ENCODE measurements around the gene KLHL11.
"Not testable (repeated sequence)": the region's sequence is repeated elsewhere in the genome, so short reads cannot be mapped to it uniquely, and the experiment has no call there.

The KLHL11 gene

GRCh38 chr17:41882756-41883155 is 17.5 kb upstream of the KLHL11 start:
- no peak for FAIRE-seq

- FAIRE-seq, result no peak
Observed at GRCh38 chr17:41880130-41880529, 14.9 kb upstream of the KLHL11 start.

- FAIRE-seq, result not testable (repeated sequence)
Observed at GRCh38 chr17:41874293-41874670, 9.1 kb upstream of the KLHL11 start.

- FAIRE-seq, result no peak
Observed at GRCh38 chr17:41873559-41874292, 8.5 kb upstream of the KLHL11 start.

- no peak for FAIRE-seq
Observed at GRCh38 chr17:41871789-41872188, 6.6 kb upstream of the KLHL11 start.

GRCh38 chr17:41870627-41871026 is 5.4 kb upstream of the KLHL11 start:
- no peak for FAIRE-seq

- no peak for FAIRE-seq
Observed at GRCh38 chr17:41870097-41870496, 4.9 kb upstream of the KLHL11 start.

DNA sequence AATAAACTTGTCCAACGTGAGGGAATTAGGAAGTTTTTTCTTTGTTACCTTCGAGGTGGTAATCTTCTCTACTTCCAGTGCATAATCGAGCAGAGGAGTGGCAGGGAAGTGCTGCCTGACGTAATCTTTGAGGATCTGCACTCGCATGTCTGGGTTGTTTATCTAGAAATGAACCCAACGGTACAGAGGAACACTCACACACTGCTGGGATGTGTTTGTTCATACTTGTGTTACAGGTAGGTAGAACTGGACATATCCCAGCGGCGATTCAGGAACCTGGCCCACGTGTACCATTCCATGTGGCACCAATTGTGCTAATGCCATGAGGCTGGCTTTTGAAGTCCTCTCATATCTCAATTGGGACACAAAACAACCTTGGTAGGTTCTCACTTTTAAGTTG is 4.2 kb upstream of the KLHL11 start:
- no peak for FAIRE-seq

- no peak for FAIRE-seq
Observed at GRCh38 chr17:41868568-41868967, 3.3 kb upstream of the KLHL11 start.

DNA sequence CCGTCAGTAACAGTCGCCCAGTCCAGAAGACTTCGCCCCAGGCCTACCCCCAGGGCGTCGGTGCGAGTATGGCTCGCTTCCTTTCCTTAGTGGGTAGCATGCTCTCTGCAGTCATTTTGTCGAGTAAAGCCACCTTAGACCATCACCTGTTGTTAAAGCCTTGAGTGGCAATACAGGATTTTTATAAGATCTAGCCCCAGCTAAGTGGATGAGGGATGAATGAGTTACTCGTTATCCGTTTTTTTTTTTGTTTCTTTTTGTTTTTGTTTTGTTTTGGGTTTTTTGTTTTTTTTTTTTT is 322 bp upstream of the KLHL11 start:
- FAIRE-seq, result no peak

GRCh38 chr17:41864498-41864835 is 756 bp downstream of the KLHL11 start:
- no peak for FAIRE-seq

DNA sequence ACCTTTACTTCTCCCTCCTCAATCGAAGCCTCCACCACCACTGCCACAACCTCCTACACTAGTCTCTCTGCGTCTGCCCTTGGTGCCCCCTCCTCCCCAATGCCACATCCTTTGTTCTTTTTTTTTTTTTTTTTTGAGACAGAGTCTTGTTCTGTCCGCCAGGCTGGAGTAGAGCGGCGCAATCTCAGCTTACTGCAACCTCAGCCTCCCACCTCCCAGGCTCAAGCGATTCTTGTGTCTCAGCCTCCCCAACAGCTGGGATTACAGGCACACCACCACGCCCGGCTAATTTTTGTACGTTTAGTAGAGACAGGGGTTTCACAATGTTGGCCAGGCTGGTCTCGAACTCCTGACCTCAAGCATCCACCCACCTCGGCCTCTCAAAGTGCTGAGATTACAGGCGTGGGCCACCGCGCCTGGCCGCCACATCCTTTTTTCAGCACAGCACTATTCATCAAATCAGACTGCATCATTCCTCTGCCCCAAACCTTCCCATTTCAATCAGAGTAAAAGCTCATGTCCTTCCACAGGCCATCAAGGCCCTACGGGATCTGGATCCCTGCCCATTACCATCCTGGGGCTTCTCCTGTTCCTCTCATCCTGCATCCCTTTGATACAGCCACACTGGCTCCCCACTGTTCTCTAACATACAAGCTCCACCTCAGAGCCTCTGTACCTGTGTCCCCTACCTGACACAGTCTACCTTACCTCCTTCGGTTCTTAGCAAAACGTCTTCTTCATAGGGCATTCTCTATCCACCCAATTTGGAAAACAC is 2.0 kb downstream of the KLHL11 start:
- no peak for FAIRE-seq

DNA sequence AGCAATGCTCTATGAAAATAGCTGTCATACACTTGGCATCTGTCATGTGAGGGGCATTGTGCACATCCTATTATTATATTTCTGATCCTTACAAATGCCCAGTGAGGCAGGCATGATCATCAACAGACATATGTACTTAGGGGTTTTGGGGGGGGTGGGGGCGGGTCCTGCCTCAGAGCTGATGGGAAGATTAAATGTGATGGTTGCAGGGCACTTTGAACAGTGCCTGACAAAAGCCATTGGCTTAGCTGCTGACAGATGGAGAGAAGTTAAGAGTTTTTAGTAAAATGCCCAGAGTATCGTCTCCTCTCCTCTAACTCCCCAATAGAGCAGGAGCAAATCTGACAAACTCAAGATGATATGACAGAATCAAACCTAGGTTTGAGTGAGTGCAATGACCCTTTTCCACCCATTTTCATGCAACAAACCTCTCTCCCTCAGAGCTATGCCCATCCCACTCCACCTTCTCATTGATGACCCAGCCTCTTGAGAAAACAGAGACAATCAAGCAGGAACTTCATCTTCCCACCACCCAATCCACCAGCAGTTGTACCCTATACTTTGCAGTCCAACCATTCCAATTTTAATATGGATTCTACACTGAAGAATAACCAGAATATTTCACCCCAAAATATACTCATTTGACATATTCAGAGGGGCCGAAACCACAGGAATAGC is 4.8 kb downstream of the KLHL11 start:
- FAIRE-seq, result no peak

- FAIRE-seq, result not testable (repeated sequence)
Observed at GRCh38 chr17:41851382-41851781, 13.8 kb downstream of the KLHL11 start.

DNA sequence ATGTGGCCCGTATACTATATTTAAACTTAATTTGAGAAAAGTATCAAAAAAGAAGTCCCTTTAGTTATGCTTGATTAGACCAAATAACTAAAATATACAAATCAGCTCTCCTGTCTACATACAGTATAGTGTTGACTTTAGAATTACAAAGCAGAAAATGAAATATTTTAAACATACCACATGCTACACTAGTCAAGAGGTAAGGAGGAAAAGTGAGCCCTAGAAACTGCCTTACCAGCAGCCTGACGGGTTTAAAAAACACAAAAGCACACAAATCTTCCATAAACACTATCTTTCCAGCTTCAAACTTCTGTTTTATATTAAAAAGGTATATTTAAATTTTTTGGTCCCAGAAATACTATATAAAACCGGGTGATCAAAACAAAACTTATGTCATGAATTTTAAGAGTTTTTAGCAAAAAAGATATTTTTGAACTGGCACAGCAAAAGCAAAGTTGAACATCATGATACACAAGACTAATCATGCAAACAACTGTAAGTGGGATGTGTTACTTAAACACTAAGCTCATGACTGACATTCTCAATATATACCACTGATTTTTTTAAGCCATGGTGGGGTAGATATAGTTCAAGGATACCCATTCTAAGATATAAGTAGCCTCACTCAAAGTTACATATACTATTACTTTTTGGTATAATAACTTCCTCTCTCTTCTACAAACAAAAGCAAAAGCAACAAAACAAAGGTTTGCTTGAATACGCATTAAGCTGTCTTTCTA is 15.8 kb downstream of the KLHL11 start:
- no peak for FAIRE-seq

DNA sequence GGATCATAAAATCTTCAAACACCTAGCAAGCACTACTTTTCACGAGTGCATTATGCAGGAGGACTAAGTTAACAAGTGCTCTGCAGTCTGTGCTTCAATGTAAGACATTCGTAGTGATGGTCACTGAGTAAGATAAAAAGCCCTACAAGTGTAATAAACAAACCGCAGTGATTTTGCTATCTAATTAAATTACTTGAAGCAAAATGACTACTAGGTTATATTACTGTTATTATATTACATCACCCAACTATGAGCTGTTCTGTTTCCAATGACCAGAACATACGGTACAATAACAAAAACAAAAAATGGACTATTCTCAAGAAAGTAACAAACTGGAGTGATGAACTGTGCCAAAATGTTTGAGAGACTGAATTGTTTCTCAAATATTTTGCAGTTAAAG is 16.4 kb downstream of the KLHL11 start:
- FAIRE-seq, result no peak

GRCh38 chr17:41844971-41845370 is 20.3 kb downstream of the KLHL11 start:
- FAIRE-seq, result no peak

GRCh38 chr17:41840781-41841180 is 24.4 kb downstream of the KLHL11 start:
- not testable (repeated sequence) for FAIRE-seq

DNA sequence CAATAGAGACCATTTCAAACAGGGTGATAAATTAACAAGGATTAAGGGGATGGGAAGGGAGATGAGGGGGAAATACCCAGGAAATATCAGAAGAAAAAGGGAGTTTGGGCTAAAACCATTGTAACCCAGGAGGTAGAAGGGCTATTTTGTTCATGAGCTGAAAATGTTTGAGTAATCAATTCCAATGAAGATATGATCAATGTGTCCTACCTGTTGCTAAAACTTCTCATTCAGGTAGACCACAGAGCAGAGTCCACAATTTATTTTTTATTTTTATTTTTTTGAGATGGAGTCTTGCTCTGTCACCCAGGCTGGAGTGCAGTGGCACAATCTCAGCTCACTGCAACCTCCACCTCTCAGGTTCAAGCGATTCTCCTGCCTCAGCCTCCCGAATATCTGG is 25.8 kb downstream of the KLHL11 start:
- not testable (repeated sequence) for FAIRE-seq

GRCh38 chr17:41837761-41838538 is 27.3 kb downstream of the KLHL11 start, which contains the start of gene KLHL10:
Gene KLHL10, plus strand, starts transcription at chr17:41837825. Its CDS starts 108 bp downstream, at chr17:41837933.
- FAIRE-seq, result no peak

- no peak for FAIRE-seq
Observed at GRCh38 chr17:41836550-41837196, 28.6 kb downstream of the KLHL11 start.

Data from colon (tissue), 2 donors.